ENCODE results near the gene PTPRM.

- TF ChIP-seq ESRRA (IDR thresholded peaks at IDR 0.05; ENCODE audit: borderline replicate concordance, low read length), result no peak
- TF ChIP-seq CTCF (IDR thresholded peaks at IDR 0.05), result no peak
- TF ChIP-seq REST (IDR thresholded peaks at IDR 0.05), result no peak
- no peak for TF ChIP-seq POLR2A (IDR thresholded peaks at IDR 0.05; ENCODE audit: low read length)
Observed at GRCh38 chr18:8261651-8262091, 694.6 kb downstream of the PTPRM start.
